ENCODE results near the gene PDE9A. TPM values are rescaled to one million over a fixed set of nuclear protein-coding genes. Genes with fewer than 3 reads are reported as not detected.

PDE9A gene
- total and polyA plus RNA-seq, 2 of the 4 experiments (the other 2 are of a cell fraction) = 0.89 to 0.90 TPM

GRCh38 chr21:42688226-42688840 lies 34.9 kb downstream of the PDE9A start:
- Histone ChIP-seq H3K79me1 (ENCODE audit: low read depth in 1 of 2, low read length in 2 of 2) (no peaks in the 10 kb centered on the region), H3K18ac (ENCODE audit: low read depth, low read length) (no peak overlapping the region), H2BK120ac (ENCODE audit: low read depth, low read length) (no peak overlapping the region), H4K5ac (ENCODE audit: low read depth, low read length) (no peak overlapping the region), H3K9me3 (ENCODE audit: control insufficient read depth, insufficient read depth, low read length) (no peaks in the 10 kb centered on the region; the same call in 1 of the 2 replicates), H3K14ac (replicated peaks; ENCODE audit: low read depth, low read length) (no peak overlapping the region), H2AFZ (replicated peaks; ENCODE audit: low read length, poor library complexity) (no peak overlapping the region), H4K8ac (ENCODE audit: low read depth in 2 of 2, low read length in 2 of 2) (no peak overlapping the region), H3K4ac (ENCODE audit: low read depth, low read length) (no peak overlapping the region), H2AK9ac (replicated peaks; ENCODE audit: low read depth, low read length, poor library complexity) (no peak overlapping the region), H3K36me3 (ENCODE audit: control insufficient read depth, insufficient read depth, low read length) (no peaks in the 10 kb centered on the region), H3K23ac (ENCODE audit: low read depth, low read length) (no peak overlapping the region), H3K4me1 (ENCODE audit: control insufficient read depth, insufficient read depth, low read length) (no peaks in the 10 kb centered on the region), H4K20me1 (ENCODE audit: insufficient read depth, low read length) (no peaks in the 10 kb centered on the region), H2BK15ac (ENCODE audit: low read depth, low read length) (no peak overlapping the region), H2BK5ac (ENCODE audit: low read depth, low read length, poor library complexity, severe bottlenecking) (no peak overlapping the region), H3K4me2 (ENCODE audit: low read depth, low read length) (no peak overlapping the region), H2BK20ac (ENCODE audit: low read depth, low read length) (no peak overlapping the region), H2AK5ac (ENCODE audit: low read depth, low read length) (no peak overlapping the region), H4K91ac (ENCODE audit: insufficient read depth, low read depth, low read length) (no peak overlapping the region), H3K9me1 (ENCODE audit: insufficient read depth, low read length) (no peaks in the 10 kb centered on the region), H3K27me3 (ENCODE audit: control insufficient read depth, insufficient read depth, low read length) (no peaks in the 10 kb centered on the region), H3K27ac (ENCODE audit: insufficient read depth, low read length) (no peak overlapping the region), H3K4me3 (ENCODE audit: insufficient read depth, low read depth, low read length) (no peak overlapping the region), H3K56ac (ENCODE audit: extremely low read depth, insufficient read depth, low read length) (no peak overlapping the region), H3K9ac (ENCODE audit: low read depth, low read length) (no peak overlapping the region)
- ATAC-seq (ENCODE audit: low read depth) = no peak
- no peak for DNase-seq
- in situ Hi-C loops (cut with MboI; ENCODE audit: low sequenced_read_pairs) = no loop called here
- 90% methylated on average over 11 of the region's 16 CpGs; no CpG with 5 or more reads in 1 of the 2 experiments for WGBS, 2 experiments (ENCODE audit: extremely low coverage in 2 of 2, insufficient read length in 1 of 2)
- intact Hi-C loops (cut with micrococcal nuclease) = no loop called here
- TF ChIP-seq POLR2A (IDR thresholded peaks at IDR 0.05; ENCODE audit: low read depth, low read length) = no peak
- no peak for TF ChIP-seq USF2 (IDR thresholded peaks at IDR 0.05; ENCODE audit: low read depth, low read length)
- no peak for TF ChIP-seq SMC3 (IDR thresholded peaks at IDR 0.05; ENCODE audit: low read depth, low read length)
- TF ChIP-seq MAFK (IDR thresholded peaks at IDR 0.05; ENCODE audit: low read depth, low read length) = no peak
- no peak for TF ChIP-seq MXI1 (IDR thresholded peaks at IDR 0.05; ENCODE audit: borderline replicate concordance, low read depth, low read length)
- BruUV-seq (replicated peaks) = no TSS peak
- dilution Hi-C loops (cut with HindIII; ENCODE audit: low sequenced_read_pairs, unreplicated experiment) = no loop called here
- ChIA-PET POLR2A (ENCODE audit: unreplicated experiment) (no interaction called here), CTCF (no interaction called here)
